HepG2 (cell line): ENCODE measurements around the gene CTNNBL1. TPM values are rescaled to one million over a fixed set of nuclear protein-coding genes. Genes with fewer than 3 reads are reported as not detected.
A peak's percentile ranks its signal among the peaks of the same experiment; 100 is the strongest.

Experiments used
- ARID5B ChIP-seq: IDR thresholded peaks from 2 replicates; pipeline ENCODE4 v1.4.0; 2020; ENCODE audit warnings: mild to moderate bottlenecking, missing genetic modification reagents
- BCL6 ChIP-seq: IDR thresholded peaks from 2 replicates; pipeline ENCODE4 v1.6.1; 2016; ENCODE audit warnings: missing genetic modification reagents, missing compliant biosample characterization
- FOXA3 ChIP-seq: IDR thresholded peaks from 2 replicates; pipeline ENCODE4 v1.6.1; 2016; ENCODE audit warnings: missing genetic modification reagents, missing compliant biosample characterization
- HNF4A ChIP-seq: sonication (generic); formaldehyde crosslinking; IDR thresholded peaks from 2 replicates; pipeline ENCODE4 v1.4.0; 2020; ENCODE audit warnings: missing genetic modification reagents
- NFIC ChIP-seq: IDR thresholded peaks from 2 replicates; pipeline ENCODE4 v1.6.1; 2012; ENCODE audit warnings: mild to moderate bottlenecking, low read length, inconsistent platforms
- NR2F2 ChIP-seq: IDR thresholded peaks from 2 replicates; pipeline ENCODE4 v1.6.1; 2012; ENCODE audit warnings: low read depth, inconsistent platforms, borderline replicate concordance
- PAXIP1 ChIP-seq: sonication (generic); formaldehyde crosslinking; conservative IDR thresholded peaks from 2 replicates; pipeline ENCODE4 v1.4.0; 2020; ENCODE audit warnings: mild to moderate bottlenecking, missing genetic modification reagents, moderate library complexity
- RXRB ChIP-seq: IDR thresholded peaks from 2 replicates; pipeline ENCODE4 v1.6.1; 2016; ENCODE audit warnings: borderline replicate concordance, missing genetic modification reagents, missing compliant biosample characterization
- SIX1 ChIP-seq: sonication (generic); formaldehyde crosslinking; IDR thresholded peaks from 2 replicates; pipeline ENCODE4 v1.4.0; 2020; ENCODE audit warnings: missing genetic modification reagents, borderline replicate concordance
- SOX5 ChIP-seq: IDR thresholded peaks from 2 replicates; pipeline ENCODE4 v1.6.1; 2016; ENCODE audit warnings: borderline replicate concordance
- TCF7L2 ChIP-seq: IDR thresholded peaks from 2 replicates; pipeline ENCODE4 v1.6.1; 2011; ENCODE audit warnings: mild to moderate bottlenecking, low read depth, low read length, moderate library complexity
- ZNF205 ChIP-seq: IDR thresholded peaks from 2 replicates; pipeline ENCODE4 v1.6.1; 2018; ENCODE audit warnings: missing biosample characterization, missing genetic modification reagents
- polyA plus RNA-seq, 8 experiments: library from polyadenylated mRNA; depleted of rRNA in 3 of 8; stranded (reverse) in 7 of 8; unstranded in 1 of 8; fragments of >200 nt; fragmentation: Illumina TruSeq in 4 of 8; extraction: Trizol in 4 of 8; gene quantifications; 2 replicates each; pipeline versions ENCODE4 v1.2.1 to v1.2.3, GENCODE V29; 2011 to 2016; ENCODE audit warnings: low read depth in 4 of 8, missing spikeins in 1 of 8, mixed read lengths in 1 of 8; ENCODE audit not compliant: insufficient read depth in 1 of 8
- total RNA-seq, 5 experiments: library from RNA; depleted of rRNA; stranded (reverse); fragments of >200 nt; fragmentation: Illumina TruSeq; extraction: Trizol; gene quantifications; 2 replicates each; pipeline ENCODE4 v1.2.3, GENCODE V29; 2016; ENCODE audit warnings: low read depth in 1 of 5

The CTNNBL1 gene
- total and polyA plus RNA-seq, 2 of the 13 experiments (the other 11 are each of a cell fraction or from before 2014, with no cell fraction given) = 49.3 to 94.6 TPM

- TF ChIP-seq ARID5B (CRISPR knock-in tag) = peak; percentile 30; the same call in 1 of the 2 replicates
- peak; percentile 16; the same call in 1 of the 2 replicates for TF ChIP-seq SOX5
- TF ChIP-seq FOXA3 (CRISPR knock-in tag) = peak; percentile 64
- TF ChIP-seq NR2F2 = 0 out of 2 replicates have a peak, but pooled peaks have one; percentile 32
- no peak for TF ChIP-seq TCF7L2
- peak; percentile 75; the same call in 1 of the 2 replicates for TF ChIP-seq ZNF205 (CRISPR knock-in tag)
- TF ChIP-seq RXRB (CRISPR knock-in tag) = peak; percentile 16; the same call in 1 of the 2 replicates
- TF ChIP-seq NFIC = peak; percentile 30; the same call in 1 of the 2 replicates
- peak; percentile 45; the same call in 1 of the 2 replicates for TF ChIP-seq PAXIP1 (CRISPR knock-in tag)
- TF ChIP-seq SIX1 = peak; percentile 51; the same call in 1 of the 2 replicates
- 0 out of 2 replicates have a peak, but pooled peaks have one; percentile 39 for TF ChIP-seq BCL6
- peak; percentile 37 for TF ChIP-seq HNF4A (CRISPR knock-in tag)
- TF ChIP-seq, all 625 proteins: peak for 28
Observed at GRCh38 chr20:37741570-37741969, 47.7 kb downstream of the CTNNBL1 start (continued).
